OCI-LY1 (cell line): ENCODE data around the gene PRUNE1.

Experiments
- H2AFZ ChIP-seq: fragments of 200-600 bp; sonication (generic), shearing (Covaris generic); 2 replicates; pipeline ENCODE4 v1.6.0; 2014; ENCODE audit warnings: antibody characterized with exemption, mild to moderate bottlenecking, low read length
- H3F3A ChIP-seq: fragments of 200-600 bp; sonication (generic), shearing (Covaris generic); 2 replicates; pipeline ENCODE4 v1.6.0; 2014; ENCODE audit warnings: mild to moderate bottlenecking, antibody characterized with exemption, low read length, moderate library complexity; ENCODE audit not compliant: insufficient read depth
- H3K27ac ChIP-seq: fragments of 200-600 bp; sonication (generic); 2 replicates; pipeline ENCODE4 v1.5.1; 2014; ENCODE audit warnings: low read length, mixed run types, mild to moderate bottlenecking, low read depth; ENCODE audit not compliant: poor library complexity, severe bottlenecking
- H3K27me3 ChIP-seq: fragments of 200-600 bp; sonication (generic); 2 replicates; pipeline ENCODE4 v1.6.0; 2014; ENCODE audit warnings: antibody characterized with exemption, mild to moderate bottlenecking, low read length, moderate library complexity; ENCODE audit not compliant: insufficient read depth
- H3K36me3 ChIP-seq: fragments of 200-600 bp; sonication (generic); 2 replicates; pipeline ENCODE4 v1.6.1; 2014; ENCODE audit warnings: mild to moderate bottlenecking, antibody characterized with exemption, low read length, moderate library complexity, mixed read lengths; ENCODE audit not compliant: insufficient read depth
- H3K4me1 ChIP-seq: fragments of 200-600 bp; sonication (generic); 2 replicates; pipeline ENCODE4 v1.5.1; 2014; ENCODE audit warnings: mild to moderate bottlenecking, low read length, moderate library complexity; ENCODE audit not compliant: insufficient read depth, severe bottlenecking
- H3K4me2 ChIP-seq: fragments of 200-600 bp; sonication (generic), shearing (Covaris generic); 2 replicates; pipeline ENCODE4 v1.6.1; 2014; ENCODE audit warnings: low read length
- H3K4me3 ChIP-seq: fragments of 200-600 bp; sonication (generic); 2 replicates; pipeline ENCODE4 v1.5.1; 2014; ENCODE audit warnings: low read length, low read depth, mild to moderate bottlenecking, mixed read lengths; ENCODE audit not compliant: poor library complexity, severe bottlenecking
- H3K79me2 ChIP-seq: fragments of 200-600 bp; shearing (Covaris generic); 2 replicates; pipeline ENCODE4 v1.6.1; 2016; ENCODE audit warnings: mixed run types, low read length, mixed read lengths; ENCODE audit not compliant: insufficient read depth
- H3K9ac ChIP-seq: fragments of 200-600 bp; sonication (generic), shearing (Covaris generic); 2 replicates; pipeline ENCODE4 v1.6.1; 2014; ENCODE audit warnings: mild to moderate bottlenecking, low read length, mixed read lengths
- H3K9me2 ChIP-seq: fragments of 200-600 bp; sonication (generic), shearing (Covaris generic); 2 replicates; pipeline ENCODE4 v1.6.1; 2014; ENCODE audit warnings: low read depth, mild to moderate bottlenecking, low read length, mixed read lengths
- H3K9me3 ChIP-seq: fragments of 200-600 bp; shearing (Covaris generic); 2 replicates; pipeline ENCODE4 v1.6.1; 2014; ENCODE audit warnings: low read length, mixed read lengths
- H4K20me1 ChIP-seq: fragments of 200-600 bp; sonication (generic), shearing (Covaris generic); 2 replicates; pipeline ENCODE4 v1.6.0; 2016; ENCODE audit warnings: mild to moderate bottlenecking, low read length; ENCODE audit not compliant: insufficient read depth
- CTCF ChIP-seq: fragments of 200-600 bp; sonication (generic), shearing (Covaris generic); IDR thresholded peaks from 2 replicates; pipeline ENCODE4 v1.5.1; 2017; ENCODE audit warnings: mild to moderate bottlenecking, antibody characterized with exemption, low read length, moderate library complexity, mixed read lengths
- EZH2 ChIP-seq: fragments of 200-600 bp; sonication (generic), shearing (Covaris generic); IDR thresholded peaks from 2 replicates; pipeline ENCODE4 v1.8.0; 2017; ENCODE audit warnings: borderline replicate concordance, mixed run types, mild to moderate bottlenecking, antibody characterized with exemption, low read length, moderate library complexity, mixed read lengths

Gene PRUNE1

GRCh38 chr1:150969626-150970025 lies 38.6 kb upstream of the PRUNE1 start:
- no peaks in the 10 kb centered on the region for H3K9me2 ChIP-seq
- H3K4me1 ChIP-seq = peaks cover 24% of the 10 kb centered on the region
- H3F3A ChIP-seq = no peaks in the 10 kb centered on the region
- no peaks in the 10 kb centered on the region for H3K27me3 ChIP-seq
- H3K36me3 ChIP-seq = peaks cover 42% of the 10 kb centered on the region
- H3K4me3 ChIP-seq = no peak overlapping the region
- no peaks in the 10 kb centered on the region for H3K9me3 ChIP-seq
- TF ChIP-seq CTCF = no peak
- TF ChIP-seq EZH2 = no peak
- H4K20me1 ChIP-seq = no peaks in the 10 kb centered on the region
- H3K4me2 ChIP-seq = no peak overlapping the region
- no peak overlapping the region for H3K9ac ChIP-seq
- H3K79me2 ChIP-seq = peaks cover 23% of the 10 kb centered on the region
- no peak overlapping the region for H2AFZ ChIP-seq
- no peak overlapping the region for H3K27ac ChIP-seq

GRCh38 chr1:150970808-150971582 lies 37.3 kb upstream of the PRUNE1 start:
- Histone ChIP-seq H3K4me1 (peaks cover 30% of the 10 kb centered on the region), H3K9ac (no peak overlapping the region)

GRCh38 chr1:150971583-150972416 lies 36.4 kb upstream of the PRUNE1 start:
- peak overlapping the region; percentile 88 for H3K4me3 ChIP-seq
- peaks cover 23% of the 10 kb centered on the region for H3K79me2 ChIP-seq
- H3K4me1 ChIP-seq = peaks cover 30% of the 10 kb centered on the region

More at GRCh38 chr1:150970808-150971582, 37.3 kb upstream of the PRUNE1 start:
- no peak overlapping the region for H2AFZ ChIP-seq
- no peak overlapping the region for H3K4me3 ChIP-seq
- H3K27ac ChIP-seq = no peak overlapping the region
- TF ChIP-seq CTCF (no peak), EZH2 (no peak)
- H4K20me1 ChIP-seq = no peaks in the 10 kb centered on the region
- peaks cover 29% of the 10 kb centered on the region for H3K36me3 ChIP-seq
- H3K27me3 ChIP-seq = no peaks in the 10 kb centered on the region
- H3F3A ChIP-seq = no peaks in the 10 kb centered on the region; the same call in 1 of the 2 replicates
- H3K79me2 ChIP-seq = peaks cover 23% of the 10 kb centered on the region
- no peaks in the 10 kb centered on the region for H3K9me3 ChIP-seq
- H3K4me2 ChIP-seq = no peak overlapping the region
- H3K9me2 ChIP-seq = no peaks in the 10 kb centered on the region

More at GRCh38 chr1:150971583-150972416, 36.4 kb upstream of the PRUNE1 start:
- H3K27me3 ChIP-seq = no peaks in the 10 kb centered on the region; the same call in 1 of the 2 replicates
- TF ChIP-seq EZH2 (no peak), CTCF (peak; percentile 14; the same call in 1 of the 2 replicates)
- H3K4me2 ChIP-seq = peak overlapping the region; percentile 87
- no peak overlapping the region for H2AFZ ChIP-seq
- no peaks in the 10 kb centered on the region for H3K9me2 ChIP-seq
- peaks cover 21% of the 10 kb centered on the region for H3K36me3 ChIP-seq
- peak overlapping the region; percentile 11 for H3K27ac ChIP-seq
- no peaks in the 10 kb centered on the region; the same call in 1 of the 2 replicates for H3F3A ChIP-seq
- H3K9ac ChIP-seq = peak overlapping the region; percentile 3; the same call in 1 of the 2 replicates
- no peaks in the 10 kb centered on the region for H3K9me3 ChIP-seq
- H4K20me1 ChIP-seq = no peaks in the 10 kb centered on the region
